ENCODE measurements around the gene SEMA4C.
"Not testable (repeated sequence)": the region's sequence is repeated elsewhere in the genome, so short reads cannot be mapped to it uniquely, and the experiment has no call there.

Gene SEMA4C

GRCh38 chr2:96897491-96898134 is 27.7 kb upstream of the SEMA4C start:
- DNase-seq, result peak; percentile 40

- peak; percentile 83 for DNase-seq
These were observed 26.1 kb upstream of the SEMA4C start for GRCh38 chr2:96895746-96896651.

- peak; percentile 92 for DNase-seq
These were observed 25.3 kb upstream of the SEMA4C start for GRCh38 chr2:96895032-96895745.

DNA sequence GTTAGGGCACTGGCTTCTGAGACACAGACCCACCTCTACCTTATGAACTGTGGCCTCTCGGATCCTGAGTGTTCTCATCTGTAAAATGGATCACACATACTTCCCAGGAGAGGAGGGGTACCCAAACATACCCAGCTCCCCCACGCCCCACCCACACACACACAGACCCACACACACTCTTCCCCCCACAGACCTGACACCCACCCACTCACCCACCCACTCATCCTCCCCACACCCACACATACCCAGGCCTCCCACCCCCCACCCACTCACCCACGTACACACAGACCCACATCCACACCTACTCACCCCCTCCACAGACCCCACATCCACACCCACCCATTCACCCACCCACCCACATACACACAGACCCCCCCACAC is 24.3 kb upstream of the SEMA4C start:
- DNase-seq, result no peak

DNA sequence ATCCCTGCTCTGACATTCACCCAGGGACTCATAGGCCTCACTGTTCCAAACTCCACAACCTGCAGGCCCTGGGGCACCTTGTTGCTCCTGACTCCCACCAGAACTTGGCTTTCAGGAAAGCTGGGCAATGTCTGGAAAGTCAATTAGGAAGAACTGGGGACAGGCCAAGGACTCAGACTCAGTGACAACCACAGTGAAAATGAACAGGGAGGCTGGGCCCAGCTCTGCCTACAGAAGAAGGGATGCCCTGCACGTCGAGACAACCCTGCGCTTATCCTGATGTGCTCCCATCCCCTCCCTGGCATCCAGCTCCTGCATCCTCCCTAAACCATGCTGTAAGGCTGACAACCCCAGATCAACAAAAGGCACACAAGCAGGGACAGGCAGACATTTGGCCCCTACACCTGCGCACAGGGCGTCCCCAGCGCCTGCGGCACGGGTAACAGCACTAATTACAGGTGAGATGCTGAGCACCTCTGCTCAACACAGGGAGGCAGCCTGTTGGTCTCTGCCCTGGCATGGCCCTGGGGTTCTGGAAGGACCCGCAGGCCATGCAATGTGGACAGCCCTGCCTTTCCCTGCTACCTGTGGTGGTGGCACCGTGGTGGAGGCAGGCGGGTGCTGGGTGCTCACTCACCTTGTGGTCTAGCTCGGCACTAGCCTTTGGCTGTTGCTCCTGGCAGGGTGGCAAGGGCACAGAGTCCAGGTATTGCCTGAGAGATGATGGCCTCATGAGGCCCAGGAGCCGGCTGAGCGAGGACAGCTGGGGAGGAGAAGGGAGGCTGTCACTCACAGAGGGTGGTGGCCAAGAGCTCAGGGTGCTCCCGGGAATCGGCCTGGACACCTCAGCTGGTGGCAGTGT is 23.6 kb upstream of the SEMA4C start:
- DNase-seq, result no peak

DNA sequence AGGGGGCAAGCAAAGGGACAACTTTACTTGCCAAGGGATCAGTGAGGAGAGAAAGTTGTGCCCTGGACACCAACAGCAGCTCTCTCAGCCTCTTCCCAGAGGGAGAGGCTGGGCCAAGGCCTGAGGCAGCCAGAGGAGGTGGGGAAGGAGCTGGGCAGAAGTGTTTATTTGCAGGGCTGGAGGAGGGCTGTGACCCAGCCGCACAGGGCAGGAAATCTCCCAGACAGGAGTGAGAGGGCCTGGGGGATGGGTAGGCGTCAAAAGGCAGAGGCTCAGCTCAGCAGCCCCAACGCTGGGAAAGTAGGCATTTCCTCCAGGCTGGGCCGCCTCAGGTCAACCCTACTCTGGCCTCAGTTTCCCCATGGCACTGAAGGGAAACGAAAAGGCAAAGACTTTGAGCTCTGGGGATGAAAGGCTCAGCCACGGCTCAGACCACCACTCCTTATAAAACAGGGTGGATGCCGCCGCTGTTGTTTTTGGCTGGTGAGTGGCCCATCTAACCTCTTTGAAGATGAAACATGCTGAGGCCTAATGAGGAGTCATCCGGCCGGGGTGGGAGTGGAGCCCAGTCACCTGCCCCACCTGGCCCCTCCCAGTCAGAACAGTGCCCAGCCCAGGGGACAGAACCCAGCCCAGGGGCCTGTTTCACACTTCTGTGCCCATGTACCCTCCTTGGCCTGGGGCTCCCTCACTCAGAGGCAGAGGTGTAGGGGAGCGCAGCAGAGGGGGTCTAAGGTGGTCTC is 21.9 kb upstream of the SEMA4C start:
- DNase-seq, result peak; percentile 69

DNA sequence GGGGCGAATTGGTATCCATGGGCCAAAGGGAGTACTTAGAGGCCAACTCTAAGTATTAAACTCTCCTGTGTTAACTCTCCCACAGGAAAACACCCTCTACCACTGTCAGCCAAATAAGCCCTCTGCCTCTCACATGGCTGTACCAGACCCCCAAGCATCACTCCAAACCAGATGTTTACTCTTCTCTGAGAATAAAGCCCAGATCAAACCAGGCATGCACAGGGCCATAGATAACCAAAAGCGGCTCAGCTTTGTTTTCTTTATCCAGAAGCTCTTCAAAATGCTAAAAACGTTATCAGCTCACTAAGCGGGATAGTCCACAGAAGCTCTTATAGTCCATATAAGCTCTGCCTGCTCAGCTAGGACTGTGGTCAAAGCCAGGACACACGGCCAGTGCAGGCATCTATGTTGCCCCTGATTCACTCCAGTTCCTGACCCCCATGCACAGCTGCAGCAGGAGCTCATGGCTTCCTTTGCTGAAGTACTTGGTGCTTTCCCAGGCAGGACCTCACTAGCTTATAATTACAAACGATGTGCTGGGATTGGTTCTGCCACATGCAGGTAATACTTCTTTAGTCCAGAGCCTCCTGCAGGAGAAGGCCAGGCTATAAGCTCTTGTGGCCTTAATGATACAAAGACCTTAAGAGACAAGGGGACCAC is 21.0 kb upstream of the SEMA4C start:
- DNase-seq, result peak; percentile 59

DNA sequence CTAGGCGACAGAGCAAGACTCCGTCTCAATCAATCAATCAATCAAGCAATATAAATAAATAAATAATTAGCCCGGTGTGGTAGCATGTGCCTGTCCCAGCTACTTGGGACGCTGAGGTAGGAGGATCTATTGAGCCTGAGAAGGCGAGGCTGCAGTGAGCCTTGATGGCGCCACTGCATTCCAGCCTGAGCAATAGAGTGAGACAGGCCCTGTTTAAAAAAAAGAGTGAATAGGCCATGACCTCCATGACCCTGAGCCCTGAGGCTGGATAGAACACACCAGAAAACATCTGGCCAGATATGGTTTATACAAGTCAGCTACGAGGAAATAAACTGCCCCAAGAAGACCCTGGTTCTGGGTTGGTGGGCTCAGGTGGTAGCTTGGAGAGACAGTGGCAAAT is 20.4 kb upstream of the SEMA4C start:
- no peak for DNase-seq

- DNase-seq, result not testable (repeated sequence)
These were observed 19.6 kb upstream of the SEMA4C start for GRCh38 chr2:96889502-96889901.

GRCh38 chr2:96888072-96889011 is 18.5 kb upstream of the SEMA4C start:
- DNase-seq, result peak; percentile 96

DNA sequence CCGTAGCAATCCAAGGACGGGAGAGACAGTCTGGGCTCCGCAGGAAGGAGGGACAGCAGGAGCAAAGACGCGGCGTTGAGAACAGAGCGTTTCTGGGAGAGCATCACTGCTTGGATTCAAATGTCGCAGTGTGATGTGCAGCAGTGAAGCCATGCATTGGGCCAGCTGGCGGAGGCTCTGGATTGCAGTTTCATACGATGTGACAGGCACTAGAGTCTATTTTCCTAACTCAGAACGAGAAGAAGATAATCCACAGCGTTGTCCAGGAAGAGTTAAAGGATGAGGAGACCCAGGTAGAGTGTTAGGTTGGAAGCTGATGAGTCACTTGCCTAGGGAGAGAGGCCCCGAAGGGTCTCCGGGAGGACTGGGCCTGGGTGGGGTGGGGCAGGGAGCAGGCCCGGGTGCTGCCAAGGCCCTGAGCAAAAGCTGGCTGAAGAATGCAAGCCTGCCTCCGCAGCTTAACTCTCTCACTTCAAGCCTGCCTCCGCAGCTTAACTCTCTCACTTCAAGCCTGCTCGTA is 17.7 kb upstream of the SEMA4C start:
- DNase-seq, result peak; percentile 17

- no peak for DNase-seq
These were observed 15.8 kb upstream of the SEMA4C start for GRCh38 chr2:96885432-96886347.

DNA sequence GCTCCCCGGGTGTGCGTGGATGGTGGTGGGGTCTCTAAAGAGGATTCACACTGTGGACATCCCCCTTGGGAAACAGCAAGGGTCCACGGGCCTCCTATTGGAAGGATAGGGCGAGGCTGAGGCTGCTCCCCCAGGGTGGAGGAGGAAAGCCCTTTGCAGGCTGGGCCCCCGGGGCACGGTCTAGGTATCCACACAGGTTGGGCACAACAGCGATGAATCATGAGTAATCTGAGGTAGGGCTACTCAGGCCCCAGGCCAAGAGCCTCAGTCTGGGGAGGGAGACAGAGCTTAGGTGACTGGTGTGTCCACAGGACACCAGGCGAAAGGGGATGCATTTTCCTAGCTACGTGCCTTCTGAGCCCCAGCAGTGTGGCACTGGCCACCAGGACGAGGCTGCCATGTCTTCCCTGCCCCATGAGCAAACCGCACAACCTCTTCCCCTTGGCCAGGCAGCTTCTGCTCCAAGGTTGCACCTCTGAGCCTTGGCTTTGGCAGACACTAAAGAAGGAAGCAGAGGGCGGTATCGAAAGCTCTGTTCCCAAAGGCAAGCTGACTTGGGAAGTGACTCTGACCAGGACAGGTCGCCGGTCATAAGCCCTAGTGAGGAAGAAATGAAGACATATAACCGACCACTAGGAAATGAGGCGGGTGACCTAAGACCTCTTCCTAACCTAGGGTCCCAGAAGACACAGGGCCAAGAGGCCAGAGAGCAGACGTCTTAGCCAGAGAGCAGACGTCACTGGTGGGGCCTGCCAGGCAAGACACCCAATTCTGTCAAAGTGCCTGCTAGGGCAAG is 14.6 kb upstream of the SEMA4C start:
- DNase-seq, result no peak

- no peak for DNase-seq
These were observed 13.4 kb upstream of the SEMA4C start for GRCh38 chr2:96883306-96883705.

DNA sequence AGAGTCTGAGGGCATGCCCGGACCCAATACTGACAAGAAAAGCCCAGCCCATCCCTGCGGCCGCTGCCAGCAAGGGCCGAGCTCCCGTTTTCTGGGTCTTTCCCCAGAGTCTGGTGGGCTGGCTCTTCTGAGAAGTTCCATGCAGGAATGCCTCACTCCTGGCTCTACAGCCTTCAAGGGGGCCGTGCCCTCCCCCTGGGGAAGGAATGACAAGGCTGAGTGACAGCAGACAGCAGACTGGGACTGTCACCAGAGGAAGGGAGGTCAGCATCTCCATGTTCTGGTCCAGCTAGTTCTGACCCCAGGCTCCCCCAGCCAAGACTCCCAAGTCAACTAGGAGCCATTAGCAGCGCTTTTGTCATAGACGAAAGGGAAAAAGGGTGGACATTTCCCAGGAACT is 13.0 kb upstream of the SEMA4C start:
- no peak for DNase-seq

DNA sequence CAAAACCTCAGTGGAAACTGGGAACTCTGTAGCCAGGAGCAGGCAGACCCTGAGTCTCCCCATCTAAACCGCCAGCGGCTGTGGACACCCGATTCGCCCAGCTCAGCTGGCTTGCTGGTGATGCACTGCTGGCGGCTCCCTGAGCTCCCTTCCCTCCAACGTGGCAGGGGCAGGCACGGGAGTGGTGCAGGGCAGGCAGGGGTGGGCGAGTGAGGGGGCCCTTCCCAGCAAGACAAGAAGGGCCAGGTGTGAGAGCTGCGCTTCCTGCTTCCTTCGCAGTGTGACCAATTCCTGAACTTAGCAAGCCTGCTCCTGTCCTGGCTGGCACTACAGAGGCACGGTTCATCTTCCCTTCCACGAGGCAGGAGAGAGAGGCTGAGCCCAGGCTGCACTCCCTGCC is 12.3 kb upstream of the SEMA4C start:
- peak; percentile 21 for DNase-seq

GRCh38 chr2:96881349-96882195 is 11.7 kb upstream of the SEMA4C start:
- DNase-seq, result no peak
